GM12873 (cell line): Measurements from ENCODE around the gene NRG2.

ENCODE experiments used
- CTCF ChIP-seq: IDR thresholded peaks from 2 replicates; pipeline ENCODE4 v1.5.1; 2012; ENCODE audit warnings: low read depth, mild to moderate bottlenecking, moderate library complexity, low read length, control low read depth; ENCODE audit not compliant: insufficient read depth; ENCODE audit errors: missing control alignments

The NRG2 gene

GRCh38 chr5:139845846-139846681 is 197.0 kb downstream of the NRG2 start:
- no peak for TF ChIP-seq CTCF

GRCh38 chr5:139844472-139845145 is 198.5 kb downstream of the NRG2 start:
- TF ChIP-seq CTCF, result peak; percentile 91

GRCh38 chr5:139843991-139844390 is 199.1 kb downstream of the NRG2 start:
- no peak for TF ChIP-seq CTCF

- no peak for TF ChIP-seq CTCF
These were observed 200.8 kb downstream of the NRG2 start for GRCh38 chr5:139842321-139842720.

GRCh38 chr5:139841549-139841948 is 201.6 kb downstream of the NRG2 start:
- TF ChIP-seq CTCF, result no peak

GRCh38 chr5:139839918-139840317 is 203.2 kb downstream of the NRG2 start:
- no peak for TF ChIP-seq CTCF

- no peak for TF ChIP-seq CTCF
These were observed 203.8 kb downstream of the NRG2 start for GRCh38 chr5:139839232-139839815.
